ENCODE results near the gene PPARG. TPM values are rescaled to one million over a fixed set of nuclear protein-coding genes. Genes with fewer than 3 reads are reported as not detected.
"Not testable (repeated sequence)": the region's sequence is repeated elsewhere in the genome, so short reads cannot be mapped to it uniquely, and the experiment has no call there.

Gene PPARG
- total and polyA plus RNA-seq, 4 donors = 5.2 to 15.7 (median 7.0) TPM

DNA sequence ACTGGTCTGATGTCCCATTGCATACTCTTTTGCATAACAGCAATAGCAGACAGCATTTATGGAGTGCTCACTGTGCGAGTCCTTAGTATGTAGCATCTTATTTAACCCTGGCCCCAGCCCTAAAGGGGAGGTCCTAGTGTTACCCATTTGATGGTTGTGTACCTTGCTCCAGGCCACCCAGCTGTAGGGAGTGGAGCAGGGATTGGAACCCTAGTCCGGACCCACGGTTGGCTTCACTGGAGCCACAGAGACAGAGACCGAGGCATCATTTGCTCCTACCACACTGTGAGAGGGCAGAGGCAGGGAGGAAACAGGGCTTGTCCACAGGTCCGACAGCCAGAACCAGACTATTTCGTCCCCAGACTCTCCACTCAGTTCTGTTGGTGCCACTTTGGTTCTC lies 179.4 kb downstream of the PPARG start:
- no peaks in the 10 kb centered on the region for H3K27me3 ChIP-seq (ENCODE audit: control insufficient read depth in 4 of 4, insufficient read depth in 4 of 4, low read length in 3 of 4)
- TF ChIP-seq JUND (IDR thresholded peaks at IDR 0.05) = no peak
- no peak for DNase-seq (ENCODE audit: low spot score)
- H3K4me1 ChIP-seq (ENCODE audit: control insufficient read depth in 4 of 4, insufficient read depth in 4 of 4, low read length in 3 of 4) = peaks cover 2 to 10% (median 6%) of the 10 kb centered on the region in 4 donors
- H3K9ac ChIP-seq (ENCODE audit: low read depth in 1 of 2, low read length in 2 of 2) = no peak overlapping the region
- H3K4me3 ChIP-seq (ENCODE audit: low read depth in 1 of 3, low read length in 3 of 3) = no peak overlapping the region
- no peaks in the 10 kb centered on the region for H3K9me3 ChIP-seq (ENCODE audit: control insufficient read depth in 4 of 4, low read length in 3 of 4)
- 95% methylated on average over 6 of the region's 6 CpGs for WGBS
- no peak overlapping the region for H3K27ac ChIP-seq (ENCODE audit: low read depth in 1 of 2, low read length in 2 of 2)
- no peaks in the 10 kb centered on the region for H3K36me3 ChIP-seq (ENCODE audit: control insufficient read depth in 4 of 4, insufficient read depth in 3 of 4, low read depth in 1 of 4, low read length in 3 of 4)

DNA sequence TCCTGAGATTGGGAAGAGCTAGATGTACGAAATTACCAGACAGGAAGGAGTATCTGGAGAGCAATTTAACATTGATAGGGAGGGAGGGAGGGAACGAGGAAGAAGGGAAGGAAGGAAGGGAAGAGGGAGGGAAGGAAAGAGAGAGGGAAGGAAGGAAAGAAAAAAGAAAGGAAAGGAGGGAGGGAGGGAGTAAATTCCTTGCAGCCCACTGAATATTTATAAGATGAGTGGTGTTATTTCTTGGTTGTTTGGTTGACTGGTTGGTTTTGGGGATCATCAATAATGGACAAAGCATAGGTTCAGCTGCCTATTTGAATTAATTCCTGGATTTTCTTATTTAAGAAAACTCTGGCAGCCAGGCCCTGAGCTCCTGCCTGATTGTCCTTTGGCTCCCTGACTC lies 179.9 kb downstream of the PPARG start:
- Histone ChIP-seq H3K27me3 (ENCODE audit: control insufficient read depth in 4 of 4, insufficient read depth in 4 of 4, low read length in 3 of 4) (no peaks in the 10 kb centered on the region), H3K4me3 (ENCODE audit: low read depth in 1 of 3, low read length in 3 of 3) (no peak overlapping the region), H3K27ac (ENCODE audit: low read depth in 1 of 2, low read length in 2 of 2) (no peak overlapping the region), H3K4me1 (ENCODE audit: control insufficient read depth in 4 of 4, insufficient read depth in 4 of 4, low read length in 3 of 4) (peaks cover 0 to 6% (median 3%) of the 10 kb centered on the region in 4 donors), H3K9ac (ENCODE audit: low read depth in 1 of 2, low read length in 2 of 2) (no peak overlapping the region), H3K9me3 (ENCODE audit: control insufficient read depth in 4 of 4, low read length in 3 of 4) (no peaks in the 10 kb centered on the region), H3K36me3 (ENCODE audit: control insufficient read depth in 4 of 4, insufficient read depth in 3 of 4, low read depth in 1 of 4, low read length in 3 of 4) (no peaks in the 10 kb centered on the region)
- no peak for DNase-seq (ENCODE audit: low spot score)
- 68% methylated on average over 2 of the region's 2 CpGs for WGBS
- TF ChIP-seq HNF4G (IDR thresholded peaks at IDR 0.05) (no peak), SP1 (IDR thresholded peaks at IDR 0.05) (no peak), RXRA (IDR thresholded peaks at IDR 0.05) (no peak), JUND (IDR thresholded peaks at IDR 0.05) (no peak), FOXA1 (IDR thresholded peaks at IDR 0.05) (no peak), FOXA2 (IDR thresholded peaks at IDR 0.05) (no peak), RAD21 (IDR thresholded peaks at IDR 0.05) (no peak)
- TF ChIP-seq, protein P1, sequence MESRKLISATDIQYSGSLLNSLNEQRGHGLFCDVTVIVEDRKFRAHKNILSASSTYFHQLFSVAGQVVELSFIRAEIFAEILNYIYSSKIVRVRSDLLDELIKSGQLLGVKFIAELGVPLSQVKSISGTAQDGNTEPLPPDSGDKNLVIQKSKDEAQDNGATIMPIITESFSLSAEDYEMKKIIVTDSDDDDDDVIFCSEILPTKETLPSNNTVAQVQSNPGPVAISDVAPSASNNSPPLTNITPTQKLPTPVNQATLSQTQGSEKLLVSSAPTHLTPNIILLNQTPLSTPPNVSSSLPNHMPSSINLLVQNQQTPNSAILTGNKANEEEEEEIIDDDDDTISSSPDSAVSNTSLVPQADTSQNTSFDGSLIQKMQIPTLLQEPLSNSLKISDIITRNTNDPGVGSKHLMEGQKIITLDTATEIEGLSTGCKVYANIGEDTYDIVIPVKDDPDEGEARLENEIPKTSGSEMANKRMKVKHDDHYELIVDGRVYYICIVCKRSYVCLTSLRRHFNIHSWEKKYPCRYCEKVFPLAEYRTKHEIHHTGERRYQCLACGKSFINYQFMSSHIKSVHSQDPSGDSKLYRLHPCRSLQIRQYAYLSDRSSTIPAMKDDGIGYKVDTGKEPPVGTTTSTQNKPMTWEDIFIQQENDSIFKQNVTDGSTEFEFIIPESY (IDR thresholded peaks at IDR 0.05) = no peak
- TF ChIP-seq, protein P2, sequence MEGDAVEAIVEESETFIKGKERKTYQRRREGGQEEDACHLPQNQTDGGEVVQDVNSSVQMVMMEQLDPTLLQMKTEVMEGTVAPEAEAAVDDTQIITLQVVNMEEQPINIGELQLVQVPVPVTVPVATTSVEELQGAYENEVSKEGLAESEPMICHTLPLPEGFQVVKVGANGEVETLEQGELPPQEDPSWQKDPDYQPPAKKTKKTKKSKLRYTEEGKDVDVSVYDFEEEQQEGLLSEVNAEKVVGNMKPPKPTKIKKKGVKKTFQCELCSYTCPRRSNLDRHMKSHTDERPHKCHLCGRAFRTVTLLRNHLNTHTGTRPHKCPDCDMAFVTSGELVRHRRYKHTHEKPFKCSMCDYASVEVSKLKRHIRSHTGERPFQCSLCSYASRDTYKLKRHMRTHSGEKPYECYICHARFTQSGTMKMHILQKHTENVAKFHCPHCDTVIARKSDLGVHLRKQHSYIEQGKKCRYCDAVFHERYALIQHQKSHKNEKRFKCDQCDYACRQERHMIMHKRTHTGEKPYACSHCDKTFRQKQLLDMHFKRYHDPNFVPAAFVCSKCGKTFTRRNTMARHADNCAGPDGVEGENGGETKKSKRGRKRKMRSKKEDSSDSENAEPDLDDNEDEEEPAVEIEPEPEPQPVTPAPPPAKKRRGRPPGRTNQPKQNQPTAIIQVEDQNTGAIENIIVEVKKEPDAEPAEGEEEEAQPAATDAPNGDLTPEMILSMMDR (IDR thresholded peaks at IDR 0.05; ENCODE audit: low read depth, low read length, missing input control) = no peak
- TF ChIP-seq, protein P3, sequence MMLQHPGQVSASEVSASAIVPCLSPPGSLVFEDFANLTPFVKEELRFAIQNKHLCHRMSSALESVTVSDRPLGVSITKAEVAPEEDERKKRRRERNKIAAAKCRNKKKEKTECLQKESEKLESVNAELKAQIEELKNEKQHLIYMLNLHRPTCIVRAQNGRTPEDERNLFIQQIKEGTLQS (IDR thresholded peaks at IDR 0.05) = no peak
- TF ChIP-seq, protein P4, sequence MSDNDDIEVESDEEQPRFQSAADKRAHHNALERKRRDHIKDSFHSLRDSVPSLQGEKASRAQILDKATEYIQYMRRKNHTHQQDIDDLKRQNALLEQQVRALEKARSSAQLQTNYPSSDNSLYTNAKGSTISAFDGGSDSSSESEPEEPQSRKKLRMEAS (IDR thresholded peaks at IDR 0.05) = no peak

DNA sequence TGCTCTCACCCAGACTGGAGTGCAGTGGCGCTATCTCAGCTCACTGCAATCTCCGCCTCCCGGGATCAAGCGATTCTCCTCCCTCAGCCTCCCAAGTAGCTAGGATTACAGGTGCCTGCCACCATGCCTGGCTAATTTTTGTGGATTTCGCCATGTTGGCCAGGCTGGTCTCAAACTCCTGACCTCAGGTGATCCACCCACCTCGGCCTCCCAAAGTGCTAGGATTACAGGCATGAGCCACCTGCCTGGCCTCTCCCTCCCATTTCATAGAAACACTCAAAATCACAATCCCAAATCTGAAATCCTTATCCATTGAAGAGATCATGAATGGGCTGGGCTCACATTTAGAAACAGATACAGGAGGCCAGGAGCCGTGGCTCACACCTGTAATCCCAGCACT lies 180.4 kb downstream of the PPARG start:
- not testable (repeated sequence) for H3K27me3 ChIP-seq (ENCODE audit: control insufficient read depth in 4 of 4, insufficient read depth in 4 of 4, low read length in 3 of 4); H3K4me1 ChIP-seq (ENCODE audit: control insufficient read depth in 4 of 4, insufficient read depth in 4 of 4, low read length in 3 of 4); DNase-seq (ENCODE audit: low spot score); H3K9me3 ChIP-seq (ENCODE audit: control insufficient read depth in 4 of 4, low read length in 3 of 4); H3K27ac ChIP-seq (ENCODE audit: low read depth in 1 of 2, low read length in 2 of 2); H3K9ac ChIP-seq (ENCODE audit: low read depth in 1 of 2, low read length in 2 of 2); H3K36me3 ChIP-seq (ENCODE audit: control insufficient read depth in 4 of 4, insufficient read depth in 3 of 4, low read depth in 1 of 4, low read length in 3 of 4); H3K4me3 ChIP-seq (ENCODE audit: low read depth in 1 of 3, low read length in 3 of 3)
- WGBS = 81% methylated on average over 7 of the region's 7 CpGs
